RWPE1 (cell line): ENCODE measurements around the gene BCL6B.

Source experiments
- CTCF ChIA-PET: fragments of 350-600 bp; sonication (Branson Sonifier 250); formaldehyde crosslinking; extraction: SDS; loops from one replicate; lab custom pipeline; 2021; lab: Yijun Ruan, JAX
- POLR2A ChIA-PET: fragments of 400-600 bp; formaldehyde crosslinking; extraction: SDS; loops from one replicate; lab custom pipeline; 2020; ENCODE audit warnings: antibody characterized with exemption; ENCODE audit not compliant: low non-redundant PET; lab: Yijun Ruan, JAX
- DNase-seq: peaks from one replicate; pipeline ENCODE4 v3.0.0; 2012; ENCODE audit warnings: low spot score
- H3K27ac ChIP-seq: fragments of 450-650 bp; 2 replicates; pipeline ENCODE4 v1.5.1; 2017
- TF ChIP-seq, protein P1 (sequence below): fragments of 450-650 bp; conservative IDR thresholded peaks from 2 replicates; pipeline ENCODE4 v1.5.1; 2017; ENCODE audit warnings: low read depth, mild to moderate bottlenecking

Gene BCL6B

DNA sequence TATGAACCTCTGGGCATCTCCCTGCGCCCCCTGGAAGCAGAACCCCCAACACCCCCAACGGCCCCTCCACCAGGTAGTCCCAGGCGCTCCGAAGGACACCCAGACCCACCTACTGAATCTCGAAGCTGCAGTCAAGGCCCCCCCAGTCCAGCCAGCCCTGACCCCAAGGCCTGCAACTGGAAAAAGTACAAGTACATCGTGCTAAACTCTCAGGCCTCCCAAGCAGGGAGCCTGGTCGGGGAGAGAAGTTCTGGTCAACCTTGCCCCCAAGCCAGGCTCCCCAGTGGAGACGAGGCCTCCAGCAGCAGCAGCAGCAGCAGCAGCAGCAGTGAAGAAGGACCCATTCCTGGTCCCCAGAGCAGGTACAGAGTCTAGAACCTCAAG is 1.5 kb downstream of the BCL6B start:
- ChIA-PET POLR2A (no interaction called here), CTCF (interaction anchor here (0.9 kb wide), 1 partner anchor 184 kb away, joined by 3 read pairs; no protein-coding TSS in a partner anchor)
- peak overlapping the region; percentile 48 for H3K27ac ChIP-seq
- TF ChIP-seq, protein P1, sequence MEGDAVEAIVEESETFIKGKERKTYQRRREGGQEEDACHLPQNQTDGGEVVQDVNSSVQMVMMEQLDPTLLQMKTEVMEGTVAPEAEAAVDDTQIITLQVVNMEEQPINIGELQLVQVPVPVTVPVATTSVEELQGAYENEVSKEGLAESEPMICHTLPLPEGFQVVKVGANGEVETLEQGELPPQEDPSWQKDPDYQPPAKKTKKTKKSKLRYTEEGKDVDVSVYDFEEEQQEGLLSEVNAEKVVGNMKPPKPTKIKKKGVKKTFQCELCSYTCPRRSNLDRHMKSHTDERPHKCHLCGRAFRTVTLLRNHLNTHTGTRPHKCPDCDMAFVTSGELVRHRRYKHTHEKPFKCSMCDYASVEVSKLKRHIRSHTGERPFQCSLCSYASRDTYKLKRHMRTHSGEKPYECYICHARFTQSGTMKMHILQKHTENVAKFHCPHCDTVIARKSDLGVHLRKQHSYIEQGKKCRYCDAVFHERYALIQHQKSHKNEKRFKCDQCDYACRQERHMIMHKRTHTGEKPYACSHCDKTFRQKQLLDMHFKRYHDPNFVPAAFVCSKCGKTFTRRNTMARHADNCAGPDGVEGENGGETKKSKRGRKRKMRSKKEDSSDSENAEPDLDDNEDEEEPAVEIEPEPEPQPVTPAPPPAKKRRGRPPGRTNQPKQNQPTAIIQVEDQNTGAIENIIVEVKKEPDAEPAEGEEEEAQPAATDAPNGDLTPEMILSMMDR = no peak
- DNase-seq = no peak

DNA sequence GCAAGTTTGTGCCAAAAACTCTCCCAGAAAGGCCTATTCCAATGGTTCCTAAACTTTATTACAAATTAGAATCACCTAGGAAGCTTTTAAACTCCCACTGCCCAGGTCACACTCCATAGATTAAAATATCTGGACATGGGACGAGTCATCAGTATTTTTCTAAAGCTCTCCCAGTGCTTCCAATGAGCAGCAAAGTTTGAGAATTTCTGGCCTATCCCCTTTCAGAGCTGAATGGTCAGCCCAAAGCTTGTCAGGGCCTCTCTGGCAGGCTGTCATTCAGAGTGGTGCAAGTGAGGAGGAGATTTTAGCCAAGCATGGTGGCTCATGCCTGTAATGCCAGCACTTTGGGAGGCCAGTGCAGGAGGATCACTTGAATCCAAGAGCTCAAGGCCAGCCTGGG is 2.4 kb downstream of the BCL6B start:
- no peak for DNase-seq
- CTCF ChIA-PET = interaction anchor here (0.6 to 1.1 kb wide), 4 partner anchors 111 to 243 kb away, joined by 3 to 5 read pairs (median 3); no protein-coding TSS in a partner anchor
- TF ChIP-seq, protein P1 = no peak
- H3K27ac ChIP-seq = peak overlapping the region; percentile 48; the same call in 1 of the 2 replicates
- POLR2A ChIA-PET = interaction anchor here (0.6 to 1.0 kb wide), 2 partner anchors 10 to 453 kb away, joined by 3 read pairs; partner anchors contain the start of gene SLC16A13

DNA sequence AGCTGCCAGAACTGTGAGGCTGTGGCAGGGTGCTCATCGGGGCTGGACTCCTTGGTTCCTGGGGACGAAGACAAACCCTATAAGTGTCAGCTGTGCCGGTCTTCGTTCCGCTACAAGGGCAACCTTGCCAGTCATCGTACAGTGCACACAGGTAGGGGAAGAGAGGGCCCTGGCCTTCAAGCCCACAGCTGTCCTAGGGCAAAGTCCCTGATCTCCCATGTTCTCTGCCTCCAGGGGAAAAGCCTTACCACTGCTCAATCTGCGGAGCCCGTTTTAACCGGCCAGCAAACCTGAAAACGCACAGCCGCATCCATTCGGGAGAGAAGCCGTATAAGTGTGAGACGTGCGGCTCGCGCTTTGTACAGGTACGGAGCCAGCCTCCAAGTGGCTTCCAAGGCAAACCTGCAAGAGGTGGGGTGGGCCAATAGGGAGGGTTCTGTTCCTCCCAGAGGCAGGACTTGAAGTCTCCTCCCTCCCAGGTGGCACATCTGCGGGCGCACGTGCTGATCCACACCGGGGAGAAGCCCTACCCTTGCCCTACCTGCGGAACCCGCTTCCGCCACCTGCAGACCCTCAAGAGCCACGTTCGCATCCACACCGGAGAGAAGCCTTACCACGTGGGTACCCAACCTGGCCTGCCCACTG is 3.7 kb downstream of the BCL6B start:
- ChIA-PET CTCF (no interaction called here), POLR2A (no interaction called here)
- DNase-seq = no peak
- no peak overlapping the region for H3K27ac ChIP-seq
- TF ChIP-seq, protein P1 = no peak

DNA sequence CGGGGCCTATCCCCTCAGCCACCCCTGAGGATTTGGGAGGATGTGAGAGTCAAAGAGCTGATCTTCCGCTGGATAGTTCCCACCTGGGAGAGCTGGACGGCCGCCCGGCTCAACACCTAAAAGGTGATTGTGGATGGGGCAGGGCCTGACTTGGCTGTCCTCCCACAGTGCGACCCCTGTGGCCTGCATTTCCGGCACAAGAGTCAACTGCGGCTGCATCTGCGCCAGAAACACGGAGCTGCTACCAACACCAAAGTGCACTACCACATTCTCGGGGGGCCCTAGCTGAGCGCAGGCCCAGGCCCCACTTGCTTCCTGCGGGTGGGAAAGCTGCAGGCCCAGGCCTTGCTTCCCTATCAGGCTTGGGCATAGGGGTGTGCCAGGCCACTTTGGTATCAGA is 4.5 kb downstream of the BCL6B start:
- POLR2A ChIA-PET = no interaction called here
- no peak for DNase-seq
- TF ChIP-seq, protein P1 = no peak
- peak overlapping the region; percentile 18; the same call in 1 of the 2 replicates for H3K27ac ChIP-seq
- CTCF ChIA-PET = interaction anchor here (0.5 kb wide), 1 partner anchor 49 kb away, joined by 3 read pairs; no protein-coding TSS in a partner anchor

DNA sequence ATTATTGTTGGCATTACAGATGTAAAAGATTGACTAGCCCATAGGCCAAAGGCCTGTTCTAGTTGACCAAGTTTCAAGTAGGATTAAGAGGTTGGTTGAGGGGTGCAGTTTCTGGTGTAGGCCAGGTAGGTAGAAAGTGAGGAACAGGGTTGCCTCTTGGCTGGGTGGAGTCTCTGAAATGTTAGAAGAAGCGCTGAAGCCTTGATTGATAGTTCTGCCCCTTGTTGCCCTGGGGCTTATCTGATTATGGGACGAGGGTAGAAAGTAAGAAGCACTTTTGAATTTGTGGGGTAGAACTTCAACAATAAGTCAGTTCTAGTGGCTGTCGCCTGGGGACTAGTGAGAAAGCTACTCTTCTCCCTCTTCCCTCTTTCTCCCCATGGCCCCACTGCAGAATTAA is 6.2 kb downstream of the BCL6B start:
- DNase-seq = no peak
- CTCF ChIA-PET = interaction anchor here (0.6 kb wide), 2 partner anchors 54 to 206 kb away, joined by 3 read pairs; no protein-coding TSS in a partner anchor
- H3K27ac ChIP-seq = no peak overlapping the region
- TF ChIP-seq, protein P1 = no peak
- POLR2A ChIA-PET = no interaction called here

DNA sequence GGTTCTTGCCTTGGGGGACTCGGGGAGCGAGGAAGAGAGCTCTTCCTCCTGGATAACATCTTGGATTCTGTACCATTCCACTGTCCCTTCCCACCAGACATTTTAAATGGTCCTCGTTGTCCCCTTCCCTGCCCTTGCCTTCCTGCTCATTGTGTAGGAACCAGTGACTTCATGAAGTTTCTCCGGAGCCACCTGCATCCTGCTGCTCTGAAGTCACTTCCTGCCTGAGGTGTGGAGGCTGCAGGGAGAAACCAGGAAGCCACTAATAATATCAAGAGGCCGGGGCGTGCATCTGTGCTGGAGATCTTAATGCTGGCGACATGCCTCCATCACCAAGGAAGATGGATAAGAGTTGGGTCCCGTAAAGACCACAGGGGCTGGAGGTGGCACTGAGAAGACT is 6.8 kb downstream of the BCL6B start:
- CTCF ChIA-PET = no interaction called here
- no peak for DNase-seq
- no peak overlapping the region for H3K27ac ChIP-seq
- TF ChIP-seq, protein P1 = no peak
- POLR2A ChIA-PET = no interaction called here
